22Rv1 (cell line): ENCODE measurements around the gene GJB4.

Experiments used
- H3K27ac ChIP-seq: fragments of 450-650 bp; 2 replicates; pipeline ENCODE4 v1.5.1; 2017
- ZFX ChIP-seq: fragments of 450-650 bp; IDR thresholded peaks from 2 replicates; pipeline ENCODE4 v1.6.1; 2017; ENCODE audit warnings: antibody characterized with exemption, borderline replicate concordance
- TF ChIP-seq, protein P1 (sequence below): fragments of 450-650 bp; IDR thresholded peaks from 2 replicates; pipeline ENCODE4 v1.5.1; 2017; ENCODE audit warnings: mild to moderate bottlenecking

The GJB4 gene

DNA sequence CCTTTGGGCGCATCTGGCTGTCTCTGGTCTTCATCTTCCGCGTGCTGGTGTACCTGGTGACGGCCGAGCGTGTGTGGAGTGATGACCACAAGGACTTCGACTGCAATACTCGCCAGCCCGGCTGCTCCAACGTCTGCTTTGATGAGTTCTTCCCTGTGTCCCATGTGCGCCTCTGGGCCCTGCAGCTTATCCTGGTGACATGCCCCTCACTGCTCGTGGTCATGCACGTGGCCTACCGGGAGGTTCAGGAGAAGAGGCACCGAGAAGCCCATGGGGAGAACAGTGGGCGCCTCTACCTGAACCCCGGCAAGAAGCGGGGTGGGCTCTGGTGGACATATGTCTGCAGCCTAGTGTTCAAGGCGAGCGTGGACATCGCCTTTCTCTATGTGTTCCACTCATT is 2.2 kb upstream of the GJB4 start:
- no peak overlapping the region for H3K27ac ChIP-seq
- TF ChIP-seq, protein P1, sequence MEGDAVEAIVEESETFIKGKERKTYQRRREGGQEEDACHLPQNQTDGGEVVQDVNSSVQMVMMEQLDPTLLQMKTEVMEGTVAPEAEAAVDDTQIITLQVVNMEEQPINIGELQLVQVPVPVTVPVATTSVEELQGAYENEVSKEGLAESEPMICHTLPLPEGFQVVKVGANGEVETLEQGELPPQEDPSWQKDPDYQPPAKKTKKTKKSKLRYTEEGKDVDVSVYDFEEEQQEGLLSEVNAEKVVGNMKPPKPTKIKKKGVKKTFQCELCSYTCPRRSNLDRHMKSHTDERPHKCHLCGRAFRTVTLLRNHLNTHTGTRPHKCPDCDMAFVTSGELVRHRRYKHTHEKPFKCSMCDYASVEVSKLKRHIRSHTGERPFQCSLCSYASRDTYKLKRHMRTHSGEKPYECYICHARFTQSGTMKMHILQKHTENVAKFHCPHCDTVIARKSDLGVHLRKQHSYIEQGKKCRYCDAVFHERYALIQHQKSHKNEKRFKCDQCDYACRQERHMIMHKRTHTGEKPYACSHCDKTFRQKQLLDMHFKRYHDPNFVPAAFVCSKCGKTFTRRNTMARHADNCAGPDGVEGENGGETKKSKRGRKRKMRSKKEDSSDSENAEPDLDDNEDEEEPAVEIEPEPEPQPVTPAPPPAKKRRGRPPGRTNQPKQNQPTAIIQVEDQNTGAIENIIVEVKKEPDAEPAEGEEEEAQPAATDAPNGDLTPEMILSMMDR: no peak
- TF ChIP-seq ZFX: no peak

DNA sequence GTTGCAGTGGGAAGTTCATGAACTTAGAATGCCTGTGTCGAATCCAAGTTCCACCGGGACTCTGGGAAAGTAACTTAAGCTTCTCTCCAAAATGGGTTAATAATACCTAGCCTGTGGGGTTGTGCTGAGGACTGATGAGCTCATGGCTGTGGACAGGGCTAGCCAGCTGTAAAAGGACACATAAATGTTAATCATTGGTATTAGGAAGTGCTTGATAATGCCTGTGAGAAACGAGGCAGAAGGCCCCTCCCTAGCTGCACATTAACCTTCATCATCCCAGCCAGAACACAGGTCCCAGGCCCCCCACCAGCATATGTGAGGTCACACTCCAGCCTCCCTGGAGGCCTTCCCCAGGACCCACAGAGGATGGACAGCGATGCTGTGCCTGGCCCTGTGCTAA is 789 bp upstream of the GJB4 start:
- no peak for TF ChIP-seq ZFX
- TF ChIP-seq, protein P1: no peak
- no peak overlapping the region for H3K27ac ChIP-seq

DNA sequence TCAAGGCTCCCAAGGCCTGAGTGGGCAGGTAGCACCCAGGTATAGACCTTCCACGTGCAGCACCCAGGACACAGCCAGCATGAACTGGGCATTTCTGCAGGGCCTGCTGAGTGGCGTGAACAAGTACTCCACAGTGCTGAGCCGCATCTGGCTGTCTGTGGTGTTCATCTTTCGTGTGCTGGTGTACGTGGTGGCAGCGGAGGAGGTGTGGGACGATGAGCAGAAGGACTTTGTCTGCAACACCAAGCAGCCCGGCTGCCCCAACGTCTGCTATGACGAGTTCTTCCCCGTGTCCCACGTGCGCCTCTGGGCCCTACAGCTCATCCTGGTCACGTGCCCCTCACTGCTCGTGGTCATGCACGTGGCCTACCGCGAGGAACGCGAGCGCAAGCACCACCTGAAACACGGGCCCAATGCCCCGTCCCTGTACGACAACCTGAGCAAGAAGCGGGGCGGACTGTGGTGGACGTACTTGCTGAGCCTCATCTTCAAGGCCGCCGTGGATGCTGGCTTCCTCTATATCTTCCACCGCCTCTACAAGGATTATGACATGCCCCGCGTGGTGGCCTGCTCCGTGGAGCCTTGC is 1.7 kb downstream of the GJB4 start:
- no peak overlapping the region for H3K27ac ChIP-seq
- TF ChIP-seq, protein P1: no peak
- TF ChIP-seq ZFX: no peak

DNA sequence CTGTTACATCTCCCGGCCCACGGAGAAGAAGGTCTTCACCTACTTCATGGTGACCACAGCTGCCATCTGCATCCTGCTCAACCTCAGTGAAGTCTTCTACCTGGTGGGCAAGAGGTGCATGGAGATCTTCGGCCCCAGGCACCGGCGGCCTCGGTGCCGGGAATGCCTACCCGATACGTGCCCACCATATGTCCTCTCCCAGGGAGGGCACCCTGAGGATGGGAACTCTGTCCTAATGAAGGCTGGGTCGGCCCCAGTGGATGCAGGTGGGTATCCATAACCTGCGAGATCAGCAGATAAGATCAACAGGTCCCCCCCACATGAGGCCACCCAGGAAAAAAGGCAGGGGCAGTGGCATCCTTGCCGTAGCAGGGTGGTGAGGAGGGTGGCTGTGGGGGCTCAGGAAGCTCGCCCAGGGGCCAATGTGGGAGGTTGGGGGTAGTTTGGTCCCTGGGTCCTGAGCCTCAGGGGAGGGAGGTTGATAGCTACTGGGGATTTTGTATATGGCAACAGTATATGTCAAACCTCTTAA is 2.3 kb downstream of the GJB4 start:
- TF ChIP-seq, protein P1: no peak
- TF ChIP-seq ZFX: no peak
- no peak overlapping the region for H3K27ac ChIP-seq

DNA sequence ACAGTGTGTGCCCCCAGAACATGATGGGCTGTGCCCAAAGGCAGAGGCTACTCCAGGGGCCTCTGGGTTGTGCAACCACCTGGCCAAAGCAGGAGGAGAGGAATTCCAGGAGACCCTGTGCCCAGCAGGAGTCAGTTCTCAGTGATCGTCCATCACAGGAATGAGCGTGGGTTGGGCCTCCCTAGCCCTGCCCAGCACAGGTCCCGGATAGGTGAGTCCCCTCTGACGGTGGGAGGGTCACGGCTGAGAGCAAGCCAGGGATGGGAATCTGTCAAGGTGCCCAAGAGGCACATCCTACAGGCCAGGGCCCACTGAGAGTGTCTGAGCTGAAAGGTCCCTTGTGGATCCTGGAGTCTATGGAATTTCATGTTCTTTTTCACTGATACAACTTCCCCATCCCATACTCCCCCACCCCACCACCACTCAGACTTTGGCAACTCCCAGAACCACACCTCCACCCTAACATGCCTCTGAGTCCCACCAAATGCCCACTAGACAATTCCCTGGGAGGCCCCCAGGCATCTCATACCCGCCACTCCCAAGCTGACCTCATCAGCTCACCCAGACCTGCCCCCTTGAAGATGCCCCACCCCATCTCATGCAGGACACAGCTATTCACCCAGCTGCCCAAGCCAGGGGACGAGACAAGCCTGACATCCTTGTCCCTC is 3.1 kb downstream of the GJB4 start:
- H3K27ac ChIP-seq: no peak overlapping the region

DNA sequence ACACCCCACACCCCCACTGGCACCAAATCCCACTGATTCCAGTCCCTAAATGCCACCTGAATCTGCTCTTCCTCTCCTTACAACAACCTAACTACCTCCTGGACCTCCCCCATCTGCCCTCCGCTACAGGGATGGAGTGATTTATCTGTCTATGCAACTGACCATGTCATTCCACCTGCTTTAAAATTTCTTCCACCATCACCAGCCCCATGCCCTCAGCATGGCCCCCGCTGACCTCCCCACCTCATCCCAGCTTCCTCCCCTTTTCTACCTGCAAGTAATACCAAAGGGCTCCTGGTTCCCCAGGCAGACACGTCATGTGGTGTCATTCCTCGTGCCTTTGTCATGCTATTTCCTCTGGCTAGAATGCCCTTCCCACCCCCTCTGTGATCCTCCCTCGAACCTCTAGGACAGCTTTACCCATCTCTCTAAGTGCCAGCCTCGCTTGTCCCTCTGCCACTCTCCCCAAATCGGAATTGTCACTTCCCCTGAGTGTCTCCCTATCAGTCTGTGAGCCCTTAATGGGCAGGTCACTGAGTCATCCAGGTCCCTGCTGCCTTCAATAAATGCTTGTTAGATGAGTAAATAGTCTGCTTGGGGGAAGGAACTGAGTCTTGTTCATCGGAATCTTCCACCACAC is 3.7 kb downstream of the GJB4 start:
- H3K27ac ChIP-seq: no peak overlapping the region
- TF ChIP-seq ZFX: no peak
- TF ChIP-seq, protein P1: no peak

More for the DNA sequence above, 3.1 kb downstream of the GJB4 start:
- TF ChIP-seq ZFX: no peak
- TF ChIP-seq, protein P1: no peak

DNA sequence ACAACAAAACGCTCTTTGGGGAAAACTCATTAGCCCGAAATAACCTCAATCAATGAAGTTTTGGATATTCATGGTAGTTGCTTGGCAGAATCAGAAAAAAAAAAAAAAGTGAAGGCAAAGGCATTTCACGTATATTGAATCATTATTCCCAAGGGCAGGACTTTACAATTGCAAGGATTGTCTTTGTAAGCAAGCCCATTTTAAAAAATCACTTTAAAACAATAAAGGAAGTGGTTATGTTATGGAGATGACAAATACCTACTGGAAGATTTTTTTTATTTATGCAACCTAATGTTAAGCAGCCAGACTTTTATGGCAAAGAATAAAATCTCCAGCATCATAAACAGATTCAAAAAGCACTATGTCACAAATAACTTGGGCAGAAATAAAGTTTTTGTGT is 9.3 kb downstream of the GJB4 start:
- no peak overlapping the region for H3K27ac ChIP-seq
- TF ChIP-seq, protein P1: no peak
- no peak for TF ChIP-seq ZFX
